Measurements from ENCODE around the gene CAMP. TPM values are rescaled to one million over a fixed set of nuclear protein-coding genes. Genes with fewer than 3 reads are reported as not detected.

Gene CAMP
- polyA plus RNA-seq, 1 donor from 2014 or later, result not detected

DNA sequence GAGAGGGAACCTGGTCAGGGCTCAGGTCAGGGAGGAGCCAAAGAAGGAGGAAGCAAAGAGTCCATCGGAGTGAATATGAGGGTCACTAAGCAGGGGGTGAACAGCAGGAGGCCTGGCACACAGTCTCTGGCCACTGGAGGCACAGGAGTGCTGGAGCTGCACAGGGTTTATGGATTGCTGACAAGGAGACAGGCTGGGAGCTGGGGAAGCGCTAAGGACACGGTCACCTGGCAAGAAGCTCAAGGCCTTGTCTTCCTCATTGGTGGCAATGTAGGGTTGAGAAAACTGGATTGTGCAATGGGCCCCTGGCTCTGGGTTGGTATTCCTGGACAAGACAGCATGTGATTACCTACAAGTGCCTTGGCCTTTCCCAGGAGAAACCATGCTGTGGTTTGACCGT lies 5.8 kb upstream of the CAMP start:
- Histone ChIP-seq H3K27ac (ENCODE audit: low read length) (no peak overlapping the region), H3K36me3 (ENCODE audit: insufficient read depth, low read length) (no peaks in the 10 kb centered on the region), H2AFZ (ENCODE audit: low read depth, low read length) (no peak overlapping the region), H3F3A (ENCODE audit: insufficient read depth, low read length, poor library complexity, severe bottlenecking) (no peaks in the 10 kb centered on the region), H3K9me2 (ENCODE audit: insufficient read depth, low read length) (no peaks in the 10 kb centered on the region), H3K27me3 (ENCODE audit: insufficient read depth, low read depth, low read length) (no peaks in the 10 kb centered on the region), H4K20me1 (ENCODE audit: insufficient read depth) (no peaks in the 10 kb centered on the region), H3K4me3 (ENCODE audit: low read length) (no peak overlapping the region), H3K9ac (ENCODE audit: low read length) (no peak overlapping the region), H3K9me3 (ENCODE audit: low read length) (no peaks in the 10 kb centered on the region), H3K4me2 (ENCODE audit: low read length) (no peak overlapping the region), H3K79me2 (replicated peaks; ENCODE audit: insufficient read depth, low read length) (no peaks in the 10 kb centered on the region)
- TF ChIP-seq MXI1 (conservative IDR thresholded peaks at IDR 0.05; ENCODE audit: poor library complexity, severe bottlenecking), result no peak
- TF ChIP-seq EZH2 (IDR thresholded peaks at IDR 0.05; ENCODE audit: borderline replicate concordance, insufficient read depth, low read length, poor library complexity, severe bottlenecking), result no peak
- TF ChIP-seq SMC3 (conservative IDR thresholded peaks at IDR 0.05; ENCODE audit: poor library complexity), result no peak
- TF ChIP-seq RAD21 (conservative IDR thresholded peaks at IDR 0.05), result no peak
- TF ChIP-seq POLR2AphosphoS5 (IDR thresholded peaks at IDR 0.05), result no peak
- TF ChIP-seq, protein P1, sequence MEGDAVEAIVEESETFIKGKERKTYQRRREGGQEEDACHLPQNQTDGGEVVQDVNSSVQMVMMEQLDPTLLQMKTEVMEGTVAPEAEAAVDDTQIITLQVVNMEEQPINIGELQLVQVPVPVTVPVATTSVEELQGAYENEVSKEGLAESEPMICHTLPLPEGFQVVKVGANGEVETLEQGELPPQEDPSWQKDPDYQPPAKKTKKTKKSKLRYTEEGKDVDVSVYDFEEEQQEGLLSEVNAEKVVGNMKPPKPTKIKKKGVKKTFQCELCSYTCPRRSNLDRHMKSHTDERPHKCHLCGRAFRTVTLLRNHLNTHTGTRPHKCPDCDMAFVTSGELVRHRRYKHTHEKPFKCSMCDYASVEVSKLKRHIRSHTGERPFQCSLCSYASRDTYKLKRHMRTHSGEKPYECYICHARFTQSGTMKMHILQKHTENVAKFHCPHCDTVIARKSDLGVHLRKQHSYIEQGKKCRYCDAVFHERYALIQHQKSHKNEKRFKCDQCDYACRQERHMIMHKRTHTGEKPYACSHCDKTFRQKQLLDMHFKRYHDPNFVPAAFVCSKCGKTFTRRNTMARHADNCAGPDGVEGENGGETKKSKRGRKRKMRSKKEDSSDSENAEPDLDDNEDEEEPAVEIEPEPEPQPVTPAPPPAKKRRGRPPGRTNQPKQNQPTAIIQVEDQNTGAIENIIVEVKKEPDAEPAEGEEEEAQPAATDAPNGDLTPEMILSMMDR (IDR thresholded peaks at IDR 0.05; ENCODE audit: poor library complexity, severe bottlenecking), result no peak
- TF ChIP-seq EP300 (conservative IDR thresholded peaks at IDR 0.05; ENCODE audit: poor library complexity, severe bottlenecking), result no peak
- TF ChIP-seq, protein P2, sequence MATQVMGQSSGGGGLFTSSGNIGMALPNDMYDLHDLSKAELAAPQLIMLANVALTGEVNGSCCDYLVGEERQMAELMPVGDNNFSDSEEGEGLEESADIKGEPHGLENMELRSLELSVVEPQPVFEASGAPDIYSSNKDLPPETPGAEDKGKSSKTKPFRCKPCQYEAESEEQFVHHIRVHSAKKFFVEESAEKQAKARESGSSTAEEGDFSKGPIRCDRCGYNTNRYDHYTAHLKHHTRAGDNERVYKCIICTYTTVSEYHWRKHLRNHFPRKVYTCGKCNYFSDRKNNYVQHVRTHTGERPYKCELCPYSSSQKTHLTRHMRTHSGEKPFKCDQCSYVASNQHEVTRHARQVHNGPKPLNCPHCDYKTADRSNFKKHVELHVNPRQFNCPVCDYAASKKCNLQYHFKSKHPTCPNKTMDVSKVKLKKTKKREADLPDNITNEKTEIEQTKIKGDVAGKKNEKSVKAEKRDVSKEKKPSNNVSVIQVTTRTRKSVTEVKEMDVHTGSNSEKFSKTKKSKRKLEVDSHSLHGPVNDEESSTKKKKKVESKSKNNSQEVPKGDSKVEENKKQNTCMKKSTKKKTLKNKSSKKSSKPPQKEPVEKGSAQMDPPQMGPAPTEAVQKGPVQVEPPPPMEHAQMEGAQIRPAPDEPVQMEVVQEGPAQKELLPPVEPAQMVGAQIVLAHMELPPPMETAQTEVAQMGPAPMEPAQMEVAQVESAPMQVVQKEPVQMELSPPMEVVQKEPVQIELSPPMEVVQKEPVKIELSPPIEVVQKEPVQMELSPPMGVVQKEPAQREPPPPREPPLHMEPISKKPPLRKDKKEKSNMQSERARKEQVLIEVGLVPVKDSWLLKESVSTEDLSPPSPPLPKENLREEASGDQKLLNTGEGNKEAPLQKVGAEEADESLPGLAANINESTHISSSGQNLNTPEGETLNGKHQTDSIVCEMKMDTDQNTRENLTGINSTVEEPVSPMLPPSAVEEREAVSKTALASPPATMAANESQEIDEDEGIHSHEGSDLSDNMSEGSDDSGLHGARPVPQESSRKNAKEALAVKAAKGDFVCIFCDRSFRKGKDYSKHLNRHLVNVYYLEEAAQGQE (IDR thresholded peaks at IDR 0.05; ENCODE audit: borderline replicate concordance), result no peak
- no peak for TF ChIP-seq TAF1 (IDR thresholded peaks at IDR 0.05; ENCODE audit: low read depth)

DNA sequence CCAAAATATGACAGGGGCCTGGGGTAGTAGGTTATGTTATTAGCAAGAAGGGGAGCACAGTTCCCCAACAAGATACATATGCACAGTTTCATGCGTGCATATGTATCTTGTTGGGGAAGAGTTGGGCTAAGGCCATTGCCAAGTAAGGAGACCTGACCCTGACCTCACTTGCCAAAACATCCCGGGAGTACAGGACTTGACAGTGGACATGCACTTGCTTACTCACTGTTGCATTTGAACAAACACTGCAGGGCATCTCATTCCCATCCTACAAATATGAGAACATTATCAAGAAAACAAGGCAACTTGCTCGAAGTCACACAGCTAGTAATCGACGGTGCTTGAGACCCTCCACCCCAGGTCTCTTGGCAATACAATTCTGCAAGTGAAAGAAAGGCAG lies 4.8 kb upstream of the CAMP start:
- Histone ChIP-seq H3K9ac (ENCODE audit: low read length) (no peak overlapping the region), H3K9me2 (ENCODE audit: insufficient read depth, low read length) (no peaks in the 10 kb centered on the region), H4K20me1 (ENCODE audit: insufficient read depth) (no peaks in the 10 kb centered on the region), H3K4me3 (ENCODE audit: low read length) (no peak overlapping the region), H3F3A (ENCODE audit: insufficient read depth, low read length, poor library complexity, severe bottlenecking) (no peaks in the 10 kb centered on the region), H3K79me2 (replicated peaks; ENCODE audit: insufficient read depth, low read length) (no peaks in the 10 kb centered on the region), H3K4me2 (ENCODE audit: low read length) (no peak overlapping the region), H3K36me3 (ENCODE audit: insufficient read depth, low read length) (no peaks in the 10 kb centered on the region), H3K27me3 (ENCODE audit: insufficient read depth, low read depth, low read length) (no peaks in the 10 kb centered on the region), H3K27ac (ENCODE audit: low read length) (no peak overlapping the region), H3K9me3 (ENCODE audit: low read length) (no peaks in the 10 kb centered on the region), H2AFZ (ENCODE audit: low read depth, low read length) (no peak overlapping the region)
- no peak for TF ChIP-seq TAF1 (IDR thresholded peaks at IDR 0.05; ENCODE audit: low read depth)
- TF ChIP-seq RAD21 (conservative IDR thresholded peaks at IDR 0.05), result no peak
- TF ChIP-seq, protein P1 (IDR thresholded peaks at IDR 0.05; ENCODE audit: poor library complexity, severe bottlenecking), result no peak
- no peak for TF ChIP-seq POLR2AphosphoS5 (IDR thresholded peaks at IDR 0.05)
- TF ChIP-seq EZH2 (IDR thresholded peaks at IDR 0.05; ENCODE audit: borderline replicate concordance, insufficient read depth, low read length, poor library complexity, severe bottlenecking), result no peak
- TF ChIP-seq EP300 (conservative IDR thresholded peaks at IDR 0.05; ENCODE audit: poor library complexity, severe bottlenecking), result no peak
- TF ChIP-seq SMC3 (conservative IDR thresholded peaks at IDR 0.05; ENCODE audit: poor library complexity), result no peak
- no peak for TF ChIP-seq MXI1 (conservative IDR thresholded peaks at IDR 0.05; ENCODE audit: poor library complexity, severe bottlenecking)
- TF ChIP-seq, protein P2 (IDR thresholded peaks at IDR 0.05; ENCODE audit: borderline replicate concordance), result no peak
